Embryonic facial prominence (tissue), 1 donor: ENCODE data around the gene LDLRAP1.
"Not testable (repeated sequence)": the region's sequence is repeated elsewhere in the genome, so short reads cannot be mapped to it uniquely, and the experiment has no call there.

Experiments
- DNase-seq: peaks from one replicate; pipeline ENCODE4 v3.0.0-alpha.2; 2016; ENCODE audit errors: extremely low spot score

LDLRAP1 gene

GRCh38 chr1:25576459-25577133, 33.2 kb downstream of the LDLRAP1 start:
- no peak for DNase-seq

- DNase-seq: no peak
These were observed 33.9 kb downstream of the LDLRAP1 start for GRCh38 chr1:25577134-25577920.

GRCh38 chr1:25579292-25580252, 36.2 kb downstream of the LDLRAP1 start:
- DNase-seq: no peak

- DNase-seq: no peak
These were observed 37.5 kb downstream of the LDLRAP1 start for GRCh38 chr1:25580927-25581326.

GRCh38 chr1:25581764-25582163, 38.4 kb downstream of the LDLRAP1 start:
- DNase-seq: no peak

GRCh38 chr1:25583519-25584370, 40.3 kb downstream of the LDLRAP1 start:
- no peak for DNase-seq

- no peak for DNase-seq
These were observed 42.8 kb downstream of the LDLRAP1 start for GRCh38 chr1:25586181-25586588.

- no peak for DNase-seq
These were observed 43.9 kb downstream of the LDLRAP1 start for GRCh38 chr1:25587290-25587689.

- DNase-seq: not testable (repeated sequence)
These were observed 44.8 kb downstream of the LDLRAP1 start for GRCh38 chr1:25588224-25588623.

- not testable (repeated sequence) for DNase-seq
These were observed 45.4 kb downstream of the LDLRAP1 start for GRCh38 chr1:25588786-25589185.

- no peak for DNase-seq
These were observed 46.9 kb downstream of the LDLRAP1 start for GRCh38 chr1:25590096-25590824.

- no peak for DNase-seq
These were observed 50.5 kb downstream of the LDLRAP1 start for GRCh38 chr1:25593861-25594260.

GRCh38 chr1:25594971-25595370, 51.6 kb downstream of the LDLRAP1 start:
- no peak for DNase-seq

- DNase-seq: not testable (repeated sequence)
These were observed 53.2 kb downstream of the LDLRAP1 start for GRCh38 chr1:25596641-25597040.

- no peak for DNase-seq
These were observed 55.5 kb downstream of the LDLRAP1 start for GRCh38 chr1:25598879-25599278.

GRCh38 chr1:25599969-25600610, 56.7 kb downstream of the LDLRAP1 start:
- DNase-seq: no peak

- DNase-seq: not testable (repeated sequence)
These were observed 57.7 kb downstream of the LDLRAP1 start for GRCh38 chr1:25600971-25601699.

- not testable (repeated sequence) for DNase-seq
These were observed 60.6 kb downstream of the LDLRAP1 start for GRCh38 chr1:25603779-25604538.
